ENCODE measurements around the gene ADCY2.

ADCY2 gene

DNA sequence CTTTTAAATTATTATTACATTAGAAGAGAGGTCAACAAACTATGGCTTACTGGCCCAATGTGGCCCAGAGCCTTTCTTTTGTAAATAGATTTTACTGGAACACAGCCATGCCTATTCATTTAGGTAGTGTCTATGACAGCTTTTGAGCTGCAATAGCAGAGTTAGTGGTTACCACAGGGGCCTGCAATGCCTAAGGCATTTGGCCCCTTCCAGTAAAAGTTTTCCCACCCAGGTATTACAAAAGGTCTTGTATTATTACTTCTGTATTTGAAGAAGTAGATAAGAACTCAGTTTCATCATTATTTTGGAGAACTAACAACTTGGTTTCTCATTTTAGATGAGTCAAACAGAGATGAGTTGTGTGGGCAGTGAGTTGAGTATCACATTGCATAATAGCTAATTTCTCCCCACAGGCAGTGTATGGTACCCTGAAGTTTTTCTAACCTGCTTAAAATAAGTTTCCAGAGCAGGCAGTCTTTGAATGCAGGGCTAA, 482.5 kb downstream of the ADCY2 start:
- Histone ChIP-seq H3K36me3 (ENCODE audit: control insufficient read depth, low read length) (peaks cover 99% of the 10 kb centered on the region), H3K4me3 (ENCODE audit: low read length) (no peak overlapping the region), H3K27me3 (ENCODE audit: control insufficient read depth, low read length) (no peaks in the 10 kb centered on the region), H3K4me2 (ENCODE audit: low read length) (no peak overlapping the region), H3K27ac (ENCODE audit: low read depth, low read length) (no peak overlapping the region), H4K20me1 (ENCODE audit: control insufficient read depth, insufficient read depth, low read depth, low read length) (peaks cover 3% of the 10 kb centered on the region), H3K4me1 (ENCODE audit: control insufficient read depth, low read length) (no peaks in the 10 kb centered on the region), H3K9me3 (ENCODE audit: control insufficient read depth, insufficient read depth, low read length) (no peaks in the 10 kb centered on the region), H3K79me2 (ENCODE audit: control insufficient read depth, low read length) (peaks cover 79% of the 10 kb centered on the region), H3K9me2 (replicated peaks; ENCODE audit: control insufficient read depth, low read length) (no peaks in the 10 kb centered on the region), H3F3A (ENCODE audit: control insufficient read depth, insufficient read depth) (no peaks in the 10 kb centered on the region)
- TF ChIP-seq CTCF (IDR thresholded peaks at IDR 0.05; ENCODE audit: low read depth, low read length, poor library complexity, severe bottlenecking): no peak

All from DOHH2 (cell line).